ENCODE data around the gene NF2. TPM values are rescaled to one million over a fixed set of nuclear protein-coding genes. Genes with fewer than 3 reads are reported as not detected.

Gene NF2
- polyA plus RNA-seq, 3 donors: 7.7 to 15.5 (median 8.4) TPM

DNA sequence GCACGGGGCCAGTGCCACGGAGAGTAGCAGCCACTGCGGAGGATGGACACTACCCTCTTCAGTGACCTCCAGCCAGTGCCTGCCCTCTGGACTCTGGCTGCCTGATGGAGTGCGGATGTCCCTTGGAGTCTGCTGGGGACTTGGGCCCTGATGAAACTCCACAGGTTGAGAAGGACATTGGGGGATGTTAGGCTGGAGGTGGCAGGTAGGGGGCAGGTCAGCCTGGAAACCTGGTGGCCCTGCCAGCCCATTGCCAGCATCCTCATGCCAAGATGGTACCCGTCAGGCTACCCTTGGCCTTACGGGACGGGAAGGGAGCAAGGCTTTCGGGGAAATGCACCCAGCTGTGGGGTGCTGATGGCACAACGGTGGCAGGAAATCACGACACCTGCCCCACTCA lies 120.3 kb downstream of the NF2 start:
- Histone ChIP-seq H3K4me1 (ENCODE audit: control insufficient read depth in 1 of 2, insufficient read depth in 2 of 2, low read length in 2 of 2) (no peaks in the 10 kb centered on the region), H4K20me1 (ENCODE audit: insufficient read depth, low read length) (no peaks in the 10 kb centered on the region), H3K36me3 (replicated peaks in 1 of 2; ENCODE audit: control insufficient read depth in 1 of 2, insufficient read depth in 2 of 2, low read length in 2 of 2) (no peaks in the 10 kb centered on the region), H3K9ac (ENCODE audit: insufficient read depth, low read length, poor library complexity, severe bottlenecking) (no peak overlapping the region), H3K4me3 (replicated peaks in 1 of 3; ENCODE audit: low read depth in 2 of 3, low read length in 3 of 3) (no peak overlapping the region), H2AFZ (ENCODE audit: insufficient read depth, low read depth, low read length, poor library complexity, severe bottlenecking) (no peak overlapping the region), H3K4me2 (replicated peaks; ENCODE audit: extremely low read depth, low read length, poor library complexity, severe bottlenecking) (no peak overlapping the region), H3K27me3 (ENCODE audit: control insufficient read depth in 2 of 2, insufficient read depth in 2 of 2, low read length in 2 of 2) (peaks cover 13 to 31% of the 10 kb centered on the region in 2 donors), H3K79me2 (ENCODE audit: insufficient read depth, low read length) (no peaks in the 10 kb centered on the region), H3K27ac (ENCODE audit: low read depth in 1 of 2, low read length in 2 of 2) (no peak overlapping the region), H3K9me3 (replicated peaks in 1 of 2; ENCODE audit: control insufficient read depth in 1 of 2, insufficient read depth in 1 of 2, low read length in 2 of 2) (peaks cover 0 to 5% of the 10 kb centered on the region in 2 donors)
- no peak overlapping the region for H3K4me3 Mint-ChIP-seq
- intact Hi-C loops (cut with micrococcal nuclease): no loop called here
- TF ChIP-seq, protein P1, sequence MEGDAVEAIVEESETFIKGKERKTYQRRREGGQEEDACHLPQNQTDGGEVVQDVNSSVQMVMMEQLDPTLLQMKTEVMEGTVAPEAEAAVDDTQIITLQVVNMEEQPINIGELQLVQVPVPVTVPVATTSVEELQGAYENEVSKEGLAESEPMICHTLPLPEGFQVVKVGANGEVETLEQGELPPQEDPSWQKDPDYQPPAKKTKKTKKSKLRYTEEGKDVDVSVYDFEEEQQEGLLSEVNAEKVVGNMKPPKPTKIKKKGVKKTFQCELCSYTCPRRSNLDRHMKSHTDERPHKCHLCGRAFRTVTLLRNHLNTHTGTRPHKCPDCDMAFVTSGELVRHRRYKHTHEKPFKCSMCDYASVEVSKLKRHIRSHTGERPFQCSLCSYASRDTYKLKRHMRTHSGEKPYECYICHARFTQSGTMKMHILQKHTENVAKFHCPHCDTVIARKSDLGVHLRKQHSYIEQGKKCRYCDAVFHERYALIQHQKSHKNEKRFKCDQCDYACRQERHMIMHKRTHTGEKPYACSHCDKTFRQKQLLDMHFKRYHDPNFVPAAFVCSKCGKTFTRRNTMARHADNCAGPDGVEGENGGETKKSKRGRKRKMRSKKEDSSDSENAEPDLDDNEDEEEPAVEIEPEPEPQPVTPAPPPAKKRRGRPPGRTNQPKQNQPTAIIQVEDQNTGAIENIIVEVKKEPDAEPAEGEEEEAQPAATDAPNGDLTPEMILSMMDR (IDR thresholded peaks at IDR 0.05): no peak
- H3K9me3 Mint-ChIP-seq: peaks cover 0 to 8% (median 0%) of the 10 kb centered on the region in 7 donors
- no peak for DNase-seq
- H3K4me1 Mint-ChIP-seq: peaks cover 2% of the 10 kb centered on the region
- H3K36me3 Mint-ChIP-seq: no peaks in the 10 kb centered on the region
- peaks cover 27 to 51% (median 32%) of the 10 kb centered on the region in 3 donors for H3K27me3 Mint-ChIP-seq (ENCODE audit: low read depth in 3 of 3)
- H3K27ac Mint-ChIP-seq: no peak overlapping the region
- 89% methylated on average over 10 of the region's 10 CpGs for WGBS (ENCODE audit: insufficient coverage)

DNA sequence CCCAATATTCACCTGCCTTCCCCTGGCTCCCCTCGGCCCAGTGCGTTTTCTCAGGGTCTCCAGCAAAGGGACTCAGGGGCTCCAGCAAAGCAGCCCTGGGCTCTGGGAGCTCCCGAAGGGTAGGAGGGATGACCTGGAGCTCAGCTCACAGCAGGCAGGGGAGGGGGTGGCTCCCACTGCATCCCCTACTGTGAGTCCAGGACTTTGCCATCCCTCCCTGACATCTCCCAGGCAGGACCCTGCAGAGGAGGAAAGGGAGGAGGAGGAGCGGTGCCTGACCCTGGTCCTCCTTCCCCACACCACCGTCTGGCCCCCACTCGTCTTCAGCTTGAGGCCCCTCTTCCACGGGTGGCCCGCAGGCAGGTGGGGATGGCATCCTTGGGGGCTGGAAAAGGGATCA lies 121.4 kb downstream of the NF2 start:
- Mint-ChIP-seq H3K9me3 (peaks cover 0 to 3% (median 0%) of the 10 kb centered on the region in 7 donors), H3K36me3 (no peaks in the 10 kb centered on the region), H3K4me3 (no peak overlapping the region), H3K4me1 (peaks cover 2% of the 10 kb centered on the region), H3K27me3 (ENCODE audit: low read depth in 3 of 3) (peaks cover 17 to 41% (median 21%) of the 10 kb centered on the region in 3 donors), H3K27ac (no peak overlapping the region)
- intact Hi-C loops (cut with micrococcal nuclease): no loop called here
- Histone ChIP-seq H3K4me2 (replicated peaks; ENCODE audit: extremely low read depth, low read length, poor library complexity, severe bottlenecking) (no peak overlapping the region), H3K4me1 (ENCODE audit: control insufficient read depth in 1 of 2, insufficient read depth in 2 of 2, low read length in 2 of 2) (no peaks in the 10 kb centered on the region), H4K20me1 (ENCODE audit: insufficient read depth, low read length) (no peaks in the 10 kb centered on the region), H3K4me3 (replicated peaks in 1 of 3; ENCODE audit: low read depth in 2 of 3, low read length in 3 of 3) (no peak overlapping the region), H3K9me3 (replicated peaks in 1 of 2; ENCODE audit: control insufficient read depth in 1 of 2, insufficient read depth in 1 of 2, low read length in 2 of 2) (no peaks in the 10 kb centered on the region), H3K27me3 (ENCODE audit: control insufficient read depth in 2 of 2, insufficient read depth in 2 of 2, low read length in 2 of 2) (peaks cover 5 to 22% of the 10 kb centered on the region in 2 donors), H3K9ac (ENCODE audit: insufficient read depth, low read length, poor library complexity, severe bottlenecking) (no peak overlapping the region), H3K27ac (ENCODE audit: low read depth in 1 of 2, low read length in 2 of 2) (no peak overlapping the region), H2AFZ (ENCODE audit: insufficient read depth, low read depth, low read length, poor library complexity, severe bottlenecking) (no peak overlapping the region), H3K36me3 (replicated peaks in 1 of 2; ENCODE audit: control insufficient read depth in 1 of 2, insufficient read depth in 2 of 2, low read length in 2 of 2) (no peaks in the 10 kb centered on the region), H3K79me2 (ENCODE audit: insufficient read depth, low read length) (no peaks in the 10 kb centered on the region)
- no peak for DNase-seq
- TF ChIP-seq, protein P1 (IDR thresholded peaks at IDR 0.05): no peak
- 100% methylated on average over 2 of the region's 8 CpGs for WGBS (ENCODE audit: insufficient coverage)
